Transverse colon (tissue), 4 donors: ENCODE measurements around the gene NUP214. TPM values are rescaled to one million over a fixed set of nuclear protein-coding genes. Genes with fewer than 3 reads are reported as not detected.

Source experiments
- DNase-seq: peaks from one replicate; pipeline ENCODE4 v3.0.0-alpha.2; 2019
- H3K27ac ChIP-seq, 4 donors: fragments of 200-600 bp; sonication (generic); 2 replicates each; pipeline ENCODE4 v1.5.1; 2016 to 2018; ENCODE audit warnings: inconsistent platforms in 4 of 4
- H3K27me3 ChIP-seq: fragments of 200-600 bp; sonication (generic); 2 replicates; pipeline ENCODE4 v1.5.1; 2017; ENCODE audit warnings: inconsistent platforms
- H3K36me3 ChIP-seq, 4 donors: fragments of 200-600 bp; sonication (generic); 2 replicates each; pipeline ENCODE4 v1.5.1; 2017 to 2019; ENCODE audit warnings: inconsistent platforms in 4 of 4
- H3K4me1 ChIP-seq, 4 donors: fragments of 200-600 bp; sonication (generic); 2 replicates each; pipeline ENCODE4 v1.5.1; 2017 to 2020; ENCODE audit warnings: inconsistent platforms in 4 of 4
- H3K4me3 ChIP-seq, 4 donors: fragments of 200-600 bp; sonication (generic); 1 replicate in 1 of 4; 2 replicates in 3 of 4; pipeline versions ENCODE4 v1.5.1 to v1.6.1; 2017 to 2019; ENCODE audit warnings: inconsistent platforms in 4 of 4
- H3K9me3 ChIP-seq, 2 donors: fragments of 200-600 bp; sonication (generic); 2 replicates each; pipeline ENCODE4 v1.5.1; 2017 to 2019; ENCODE audit warnings: inconsistent platforms in 2 of 2
- CTCF ChIP-seq, 5 experiments: fragments of 200-600 bp in 3 of 5; fragments of 450-650 bp in 2 of 5; sonication (generic) in 3 of 5; IDR thresholded peaks; 1 replicate in 2 of 5; 2 replicates in 3 of 5; pipeline ENCODE4 v1.5.1; 2016 to 2017; ENCODE audit warnings: antibody characterized with exemption in 5 of 5, inconsistent platforms in 3 of 5, mild to moderate bottlenecking in 2 of 5, moderate library complexity in 1 of 5
- EP300 ChIP-seq: sonication (generic); formaldehyde crosslinking; IDR thresholded peaks from one replicate; pipeline ENCODE4 v1.6.1; 2017; ENCODE audit warnings: antibody characterized with exemption, low read depth
- POLR2A ChIP-seq: fragments of 450-650 bp; IDR thresholded peaks from one replicate; pipeline ENCODE4 v1.6.1; 2016; ENCODE audit warnings: antibody characterized with exemption, mild to moderate bottlenecking, moderate library complexity
- POLR2AphosphoS5 ChIP-seq, 3 donors: sonication (generic); formaldehyde crosslinking; IDR thresholded peaks; one replicate each; pipeline ENCODE4 v1.6.1; 2016; ENCODE audit warnings: antibody characterized with exemption in 3 of 3
- WGBS, 2 donors: methylation state at CpG; one replicate each; pipeline ENCODE4 v1.1.5; 2018; ENCODE audit warnings: low coverage in 1 of 2; 5-methylcytosine and 5-hydroxymethylcytosine counted together
- in situ Hi-C, 4 donors: fragments of 200-750 bp; cut with MboI; loops; one replicate each; pipeline versions ENCODE4 v1.15.0 to v1.15.1; 2017; ENCODE audit warnings: low sequenced_read_pairs in 3 of 4, low pct_ligation_motif_present in 1 of 4, low pct_unique_long_range_greater_than_20kb in 1 of 4
- intact Hi-C: fragments of 100-400 bp; cut with DNase I; formaldehyde crosslinking; loops from one replicate; pipeline ENCODE4 v1.15.1; 2023; ENCODE audit warnings: low total_unique reads
- total RNA-seq, 4 donors: library from RNA; depleted of rRNA; stranded (reverse); fragments of >200 nt; gene quantifications; one replicate each; pipeline ENCODE4 v1.1.0, GENCODE V29; 2016

Gene NUP214
- total RNA-seq, 4 donors from 2014 or later = 48.3 to 152 (median 85.9) TPM

DNA sequence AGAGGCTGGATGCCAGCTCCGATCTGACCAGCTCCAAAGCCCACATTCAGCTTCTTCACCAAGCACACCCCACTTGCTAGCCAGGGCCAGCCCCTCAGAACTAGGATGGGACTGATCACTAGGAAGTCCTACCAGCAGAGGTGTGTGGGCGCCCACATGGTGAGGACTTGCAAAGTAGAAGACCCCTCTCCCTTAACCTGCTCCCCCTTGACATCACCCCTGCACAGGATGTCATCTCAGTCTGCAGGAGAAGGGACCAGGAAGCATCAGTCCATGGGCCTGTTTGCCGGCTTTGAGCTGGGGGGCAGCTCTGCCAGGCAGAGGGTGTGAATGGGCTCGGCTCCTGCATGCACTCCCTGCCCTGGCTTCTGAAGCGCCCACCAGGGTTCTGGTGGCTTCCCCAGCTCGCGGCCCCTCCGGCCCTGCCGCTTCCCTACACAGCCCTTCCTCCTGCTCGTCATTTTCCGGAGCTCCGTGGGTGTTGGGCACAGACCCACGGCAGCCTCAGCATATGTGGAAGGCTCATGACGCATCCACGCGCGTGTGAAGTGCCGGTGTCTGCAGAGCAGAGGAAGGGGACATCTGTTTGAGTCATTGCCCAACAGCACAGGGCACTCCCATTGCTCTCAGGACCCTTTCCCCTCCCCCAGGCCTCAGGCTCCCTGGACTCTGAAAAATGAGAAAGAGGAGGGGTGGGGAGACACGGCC lies 154.6 kb downstream of the NUP214 start:
- no peaks in the 10 kb centered on the region for H3K36me3 ChIP-seq
- peaks cover 0 to 25% (median 16%) of the 10 kb centered on the region in 4 donors for H3K4me1 ChIP-seq
- WGBS, 2 donors = 65 to 75% methylated on average over 4 to 19 of the region's 19 CpGs
- no peaks in the 10 kb centered on the region for H3K9me3 ChIP-seq
- DNase-seq = no peak
- H3K27ac ChIP-seq = no peak overlapping the region
- in situ Hi-C loops (no loop called here), intact Hi-C loops (no loop called here)
- TF ChIP-seq POLR2AphosphoS5 (IDR thresholded peaks at IDR 0.05) (no peak), CTCF (IDR thresholded peaks at IDR 0.05) (no peak), POLR2A (no peak), EP300 (no peak)
- peaks cover 61% of the 10 kb centered on the region for H3K27me3 ChIP-seq
- no peak overlapping the region for H3K4me3 ChIP-seq

- TF ChIP-seq POLR2A = no peak
- no peak for TF ChIP-seq CTCF (IDR thresholded peaks at IDR 0.05)
- no peak for TF ChIP-seq POLR2AphosphoS5 (IDR thresholded peaks at IDR 0.05)
- TF ChIP-seq EP300 = no peak
- intact Hi-C loops (no loop called here), in situ Hi-C loops (no loop called here)
- WGBS, 2 donors = 91% methylated on average over 3 of the region's 3 CpGs; no CpG with 5 or more reads in 1 of the 2 donors
- Histone ChIP-seq H3K27me3 (peaks cover 54% of the 10 kb centered on the region), H3K4me3 (no peak overlapping the region), H3K27ac (no peak overlapping the region), H3K9me3 (no peaks in the 10 kb centered on the region), H3K4me1 (peaks cover 0 to 25% (median 16%) of the 10 kb centered on the region in 4 donors), H3K36me3 (no peaks in the 10 kb centered on the region)
- no peak for DNase-seq
Observed at GRCh38 chr9:131280660-131281059, 155.3 kb downstream of the NUP214 start.

DNA sequence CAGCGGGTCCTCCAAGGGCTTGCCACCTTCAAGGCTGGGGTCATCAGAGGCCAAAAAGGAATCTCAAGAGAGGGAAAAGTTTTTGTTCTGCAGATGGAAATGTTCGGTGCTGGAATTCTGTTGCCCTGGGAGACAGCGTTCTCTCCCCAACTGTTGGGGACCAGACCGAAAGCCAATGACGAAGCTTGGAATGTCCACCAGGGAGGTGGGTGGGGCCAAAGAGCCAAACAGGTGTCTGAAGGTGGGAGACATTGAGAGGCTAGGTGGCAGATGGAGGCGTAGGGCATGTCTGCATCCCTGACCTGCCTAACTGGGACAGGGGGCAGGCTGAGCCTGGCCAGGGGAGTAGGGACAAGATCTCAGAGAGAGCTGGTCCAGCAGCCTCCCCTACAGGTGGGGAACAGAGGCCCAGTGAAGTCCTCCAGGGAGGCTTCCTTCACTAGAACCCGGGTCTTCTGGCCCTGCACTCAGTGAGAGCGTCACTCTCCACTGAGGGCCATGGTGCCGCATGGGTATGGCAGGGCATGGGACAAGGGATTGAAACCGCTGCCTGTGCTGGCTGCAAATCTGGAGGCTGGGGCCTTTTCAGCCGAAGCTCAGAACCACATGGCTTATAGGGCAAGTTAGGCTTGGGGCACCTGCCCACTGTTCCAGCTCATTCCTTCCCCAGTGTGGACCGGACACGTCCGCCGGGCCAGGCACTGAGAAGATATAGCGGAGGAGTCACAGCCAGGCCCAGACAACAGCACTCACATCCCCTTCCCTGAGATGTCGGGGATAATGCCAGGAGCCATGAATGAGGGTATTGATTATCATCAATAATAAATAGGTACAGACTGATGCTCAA lies 156.0 kb downstream of the NUP214 start:
- TF ChIP-seq EP300 (no peak), POLR2A (no peak), POLR2AphosphoS5 (IDR thresholded peaks at IDR 0.05) (no peak), CTCF (IDR thresholded peaks at IDR 0.05) (no peak)
- Histone ChIP-seq H3K27me3 (peaks cover 48% of the 10 kb centered on the region), H3K4me3 (no peak overlapping the region), H3K36me3 (no peaks in the 10 kb centered on the region), H3K9me3 (no peaks in the 10 kb centered on the region), H3K4me1 (peaks cover 0 to 21% (median 14%) of the 10 kb centered on the region in 4 donors), H3K27ac (no peak overlapping the region)
- DNase-seq = no peak
- 68 to 83% methylated on average over 7 to 17 of the region's 17 CpGs for WGBS, 2 donors
- in situ Hi-C loops = no loop called here
- intact Hi-C loops = no loop called here

DNA sequence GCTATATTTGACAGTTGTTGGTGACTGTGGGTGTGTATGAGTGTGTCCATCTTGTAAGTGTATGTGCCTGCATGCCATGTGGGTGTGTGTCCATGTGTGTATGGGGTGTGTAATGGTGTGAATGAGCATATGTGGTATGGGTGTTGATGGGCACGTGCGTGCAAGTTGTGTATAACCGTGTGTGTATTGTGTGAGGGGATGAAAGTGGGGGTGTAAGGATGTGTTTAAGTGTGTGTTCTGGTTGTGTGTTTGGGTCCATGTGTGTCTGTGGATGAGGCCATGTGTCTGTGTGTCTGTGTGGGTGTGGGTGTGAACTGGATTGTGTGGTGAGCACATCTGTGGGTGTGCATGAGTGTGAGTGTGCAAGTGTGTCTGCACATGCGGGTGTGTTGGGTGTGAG lies 156.8 kb downstream of the NUP214 start:
- Histone ChIP-seq H3K4me3 (no peak overlapping the region), H3K4me1 (peaks cover 0 to 17% (median 11%) of the 10 kb centered on the region in 4 donors), H3K27me3 (peaks cover 41% of the 10 kb centered on the region), H3K27ac (no peak overlapping the region), H3K9me3 (no peaks in the 10 kb centered on the region), H3K36me3 (no peaks in the 10 kb centered on the region)
- intact Hi-C loops (no loop called here), in situ Hi-C loops (no loop called here)
- no peak for DNase-seq
- TF ChIP-seq CTCF (IDR thresholded peaks at IDR 0.05) = no peak
- 50 to 79% methylated on average over 1 to 4 of the region's 4 CpGs for WGBS, 2 donors
